ENCODE results near the gene TBX20.
"Not testable (repeated sequence)": the region's sequence is repeated elsewhere in the genome, so short reads cannot be mapped to it uniquely, and the experiment has no call there.

TBX20 gene

DNA sequence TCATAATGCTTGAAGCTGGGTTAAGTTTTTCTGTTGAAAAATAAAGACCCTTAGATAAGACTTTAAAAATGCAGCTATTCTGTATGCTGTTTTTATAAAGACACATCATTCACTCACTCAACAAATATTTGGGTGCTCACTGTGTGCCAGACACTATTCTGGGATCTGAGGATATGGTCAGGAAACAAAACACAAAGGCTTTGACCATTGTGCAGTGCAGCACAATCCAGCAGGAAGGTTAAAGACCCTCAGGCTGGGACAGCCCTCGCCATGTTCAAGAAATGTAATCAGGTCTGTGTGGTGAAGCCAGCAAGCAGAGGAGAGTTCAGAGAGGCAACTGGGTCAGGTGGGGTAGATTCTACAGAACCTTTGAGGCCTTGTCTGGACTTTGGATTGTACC lies 31.5 kb downstream of the TBX20 start:
- DNase-seq (ENCODE audit: low read depth in 3 of 3, low spot score in 1 of 3) = not testable (repeated sequence)

DNA sequence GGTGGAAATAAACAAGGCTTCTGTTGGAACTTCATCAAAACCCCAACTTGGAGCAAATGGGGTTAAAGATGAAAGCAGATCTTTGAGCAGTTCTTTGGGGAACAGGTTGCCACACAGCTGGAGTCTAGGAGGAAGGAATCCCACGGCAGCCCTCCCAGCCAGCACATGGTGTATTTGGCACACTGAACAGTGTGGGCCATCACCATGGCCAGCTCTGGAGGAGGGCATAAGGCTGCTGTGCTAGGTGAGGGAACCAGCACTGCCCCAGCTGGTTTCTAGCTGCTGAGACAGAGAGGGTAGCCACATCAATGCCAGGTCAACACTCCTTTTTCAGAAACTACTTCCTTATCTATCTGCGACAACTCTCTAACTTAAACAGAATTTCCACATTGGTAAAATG lies 33.7 kb downstream of the TBX20 start:
- DNase-seq (ENCODE audit: low read depth in 3 of 3, low spot score in 1 of 3) = not testable (repeated sequence)

DNA sequence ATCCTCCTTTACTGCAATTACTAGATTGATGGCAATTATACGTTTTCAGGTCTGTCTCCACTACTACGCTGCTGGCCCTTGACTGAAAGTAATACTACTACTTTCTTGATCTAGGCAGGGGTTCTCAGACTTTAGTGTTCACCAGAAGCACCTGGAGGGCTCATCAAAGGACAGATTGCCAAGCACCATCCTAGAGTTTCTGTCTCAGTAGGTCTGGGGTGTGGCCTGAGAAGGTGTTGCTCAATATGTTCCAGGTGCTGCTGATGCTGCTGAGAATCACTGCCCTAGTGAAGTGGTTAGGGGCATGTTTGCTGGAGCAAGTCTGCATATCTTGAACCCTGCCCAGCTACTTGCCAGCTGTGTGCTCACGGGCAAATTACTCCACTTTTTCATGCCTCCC lies 37.9 kb downstream of the TBX20 start:
- not testable (repeated sequence) for DNase-seq (ENCODE audit: low read depth in 3 of 3, low spot score in 1 of 3)

DNA sequence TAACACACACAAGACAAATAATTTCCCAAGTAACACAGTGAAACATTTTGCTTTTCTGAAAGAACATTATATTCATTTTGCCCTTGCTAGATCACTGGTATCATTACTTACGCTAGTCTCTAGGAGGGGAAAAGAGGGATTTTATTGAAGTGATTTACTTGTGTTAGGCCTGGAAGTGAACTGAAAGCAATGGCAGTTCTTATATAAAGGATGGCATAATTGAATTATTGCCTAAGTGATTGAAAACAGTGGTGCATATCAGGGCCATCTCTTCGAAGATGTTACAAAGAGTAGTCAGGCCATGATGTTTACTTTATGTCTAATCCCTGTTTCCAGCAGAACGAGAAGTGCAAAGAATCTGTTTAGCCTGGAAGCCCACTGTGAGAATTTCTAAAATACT lies 38.8 kb downstream of the TBX20 start:
- not testable (repeated sequence) for DNase-seq (ENCODE audit: low read depth in 3 of 3, low spot score in 1 of 3)

DNA sequence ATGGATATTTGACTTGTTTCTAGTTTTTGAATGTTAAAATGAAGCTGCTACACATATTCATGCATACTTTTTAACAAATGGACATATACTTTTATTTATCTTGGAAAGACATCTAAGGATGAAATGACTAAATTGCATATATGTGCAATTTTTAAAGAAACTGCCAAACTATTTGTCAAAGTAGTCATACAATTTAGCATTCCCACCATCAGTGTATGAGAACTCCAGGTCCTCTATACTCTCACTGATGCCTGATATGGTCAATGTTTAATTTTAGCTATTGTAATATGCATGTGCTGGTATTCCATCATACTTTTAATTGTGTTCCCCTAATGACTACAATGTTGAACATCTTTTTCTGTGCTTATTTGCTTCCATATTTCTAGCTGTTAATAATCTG lies 47.0 kb downstream of the TBX20 start:
- not testable (repeated sequence) for DNase-seq (ENCODE audit: low read depth in 3 of 3, low spot score in 1 of 3)

DNA sequence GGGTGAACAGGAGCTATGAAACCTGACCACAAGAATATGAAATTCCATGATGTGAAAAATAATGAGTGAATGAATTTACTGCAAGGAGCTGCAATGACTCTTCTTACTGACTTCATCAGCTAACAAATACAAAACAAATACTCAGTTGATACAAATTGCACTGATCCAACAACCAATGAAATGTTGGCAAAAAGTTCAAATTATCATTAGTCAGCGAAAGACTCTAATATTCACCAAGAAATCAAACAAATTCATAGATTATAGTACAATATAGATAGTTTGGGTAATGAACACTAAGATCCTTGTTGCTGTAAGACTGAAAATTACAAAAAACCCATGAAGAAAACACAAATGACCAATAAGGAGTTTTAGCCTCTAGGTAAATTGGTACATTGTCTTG lies 49.0 kb downstream of the TBX20 start:
- not testable (repeated sequence) for DNase-seq (ENCODE audit: low read depth in 3 of 3, low spot score in 1 of 3)

DNA sequence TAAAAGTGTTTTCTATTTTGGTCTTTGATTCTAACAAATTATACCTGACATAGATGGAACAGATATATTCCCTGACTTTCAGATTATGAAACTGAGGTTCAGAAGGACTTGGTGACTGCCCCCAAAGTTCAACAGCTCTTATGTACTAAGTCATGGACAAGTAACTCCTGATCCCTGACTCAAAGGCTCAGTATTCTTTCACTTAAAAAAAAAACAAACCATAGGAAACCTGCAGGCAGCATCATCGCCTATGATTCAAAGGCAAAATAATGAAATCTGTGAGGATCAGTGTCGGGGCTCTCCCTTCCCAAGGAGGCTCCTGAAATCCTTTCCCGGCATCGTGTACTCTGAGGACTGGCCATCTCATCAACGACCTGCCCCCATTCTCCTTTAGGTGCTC lies 49.9 kb downstream of the TBX20 start:
- not testable (repeated sequence) for DNase-seq (ENCODE audit: low read depth in 3 of 3, low spot score in 1 of 3)

DNA sequence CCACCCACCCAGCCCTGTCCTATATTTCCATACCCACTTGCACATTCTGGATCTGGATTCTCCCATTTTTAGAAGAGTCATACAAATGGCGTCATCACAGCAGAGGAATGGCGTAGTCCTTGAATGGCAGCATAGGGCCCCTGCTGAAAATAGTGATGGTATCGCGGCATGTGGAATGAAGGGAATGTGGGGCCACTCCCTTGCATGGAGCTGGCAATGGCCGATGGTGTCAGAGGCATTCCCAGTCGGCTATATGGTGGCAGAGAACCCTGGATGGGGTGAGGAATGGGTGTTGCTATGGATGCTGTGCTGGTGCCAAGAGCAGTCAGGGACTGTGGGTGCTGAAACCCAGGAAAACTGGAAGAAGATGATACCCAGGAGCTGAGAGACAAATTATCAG lies 51.5 kb downstream of the TBX20 start:
- not testable (repeated sequence) for DNase-seq (ENCODE audit: low read depth in 3 of 3, low spot score in 1 of 3)

DNA sequence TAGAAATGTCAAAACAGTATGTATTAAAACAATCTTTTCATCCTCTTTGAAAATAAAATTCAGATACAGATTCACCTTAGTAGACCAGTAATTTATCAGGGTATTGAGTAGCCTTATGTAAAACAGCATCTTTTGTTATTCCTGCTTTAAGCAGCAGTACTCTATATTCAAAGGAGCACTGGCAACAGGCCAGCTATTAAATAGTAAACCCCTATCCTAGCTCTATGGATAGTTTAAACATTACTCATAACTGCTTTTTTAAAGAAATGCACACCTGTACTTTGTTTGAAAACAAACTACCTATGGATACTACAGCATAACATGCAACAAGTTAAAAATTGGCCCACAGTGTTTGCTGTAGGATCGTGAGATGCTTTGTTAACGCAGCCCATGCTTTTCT lies 53.7 kb downstream of the TBX20 start:
- DNase-seq (ENCODE audit: low read depth in 3 of 3, low spot score in 1 of 3) = not testable (repeated sequence)

DNA sequence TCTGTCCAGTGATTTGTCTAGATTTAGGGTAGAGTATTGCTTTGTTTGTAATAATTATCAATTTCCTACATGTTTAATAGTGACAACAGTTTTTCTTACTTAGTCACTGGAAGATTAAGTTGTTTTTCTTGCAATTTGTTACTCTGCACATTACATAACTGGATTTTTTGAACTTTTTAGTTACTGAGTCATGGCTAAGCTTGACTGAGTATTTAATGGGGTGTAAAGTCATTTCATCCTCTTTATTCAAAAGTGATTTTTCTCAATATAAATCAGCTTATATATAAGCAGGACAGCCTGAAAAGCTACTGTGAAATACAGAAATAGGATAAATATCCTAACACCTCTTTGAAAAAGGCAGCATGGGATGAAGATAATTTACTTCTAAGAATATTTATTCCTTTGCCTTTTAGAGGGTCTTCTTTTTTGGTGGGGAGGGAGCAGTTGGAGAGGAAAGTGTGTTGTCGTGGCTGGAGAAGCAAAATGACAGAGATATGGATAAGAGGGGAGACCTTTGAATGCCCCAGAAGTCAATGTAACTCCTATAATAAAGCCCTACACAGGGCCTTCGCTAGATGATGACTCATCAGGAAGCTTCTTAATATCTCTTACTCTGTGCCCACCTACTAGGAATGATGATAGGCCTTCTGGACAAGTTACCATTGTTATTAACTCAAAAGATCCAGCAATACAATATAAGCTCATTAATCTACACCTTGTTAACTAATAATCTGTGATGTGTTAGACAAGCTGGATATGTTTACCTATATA lies 55.3 kb downstream of the TBX20 start:
- not testable (repeated sequence) for DNase-seq (ENCODE audit: low read depth in 3 of 3, low spot score in 1 of 3)

DNA sequence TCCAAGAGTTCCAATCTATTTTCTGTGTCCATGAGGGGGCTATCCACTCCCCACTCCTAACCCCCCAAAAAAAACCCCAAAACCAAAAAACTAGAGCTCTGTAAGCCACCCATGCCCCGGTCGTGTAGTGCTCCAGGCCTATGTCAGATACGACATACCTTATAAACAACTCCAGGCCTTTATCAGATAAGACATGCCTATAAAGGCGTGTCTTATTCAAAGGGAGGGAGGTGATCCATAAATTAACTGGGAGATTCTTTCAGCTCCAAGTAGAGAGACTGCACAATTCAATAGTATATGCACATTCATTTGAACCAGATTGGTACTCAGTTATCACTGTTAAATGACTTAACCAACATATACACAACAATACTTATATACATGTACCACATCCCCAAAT lies 62.3 kb downstream of the TBX20 start:
- not testable (repeated sequence) for DNase-seq (ENCODE audit: low read depth in 3 of 3, low spot score in 1 of 3)

DNA sequence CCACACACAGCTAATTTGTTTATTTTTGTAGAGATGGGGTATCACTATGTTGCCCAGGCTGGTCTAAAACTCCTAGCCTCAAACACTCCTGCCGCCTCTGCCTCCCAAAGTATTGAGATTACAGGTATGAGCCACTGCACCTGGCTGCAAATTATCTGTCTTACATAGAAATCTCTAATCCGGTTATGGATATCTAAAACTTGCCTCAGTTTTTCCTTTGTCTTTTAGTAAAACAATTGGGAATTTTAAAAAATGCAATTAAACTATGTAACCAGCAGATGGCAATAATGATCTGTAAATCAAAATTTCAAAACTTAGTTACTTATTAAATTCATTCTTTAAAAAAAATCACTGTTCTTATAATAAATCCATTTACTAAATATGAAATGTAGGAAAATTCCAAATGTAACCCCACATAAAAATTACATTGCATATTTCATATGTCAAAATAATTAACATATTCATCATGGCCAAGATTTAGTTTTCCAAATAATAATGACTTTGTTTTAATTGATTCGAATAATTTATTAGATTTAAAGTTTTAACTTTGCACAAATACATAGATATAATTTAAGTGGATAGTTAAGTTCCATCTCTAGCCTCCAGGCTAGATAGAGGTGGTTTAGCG lies 63.6 kb downstream of the TBX20 start:
- not testable (repeated sequence) for DNase-seq (ENCODE audit: low read depth in 3 of 3, low spot score in 1 of 3)

DNA sequence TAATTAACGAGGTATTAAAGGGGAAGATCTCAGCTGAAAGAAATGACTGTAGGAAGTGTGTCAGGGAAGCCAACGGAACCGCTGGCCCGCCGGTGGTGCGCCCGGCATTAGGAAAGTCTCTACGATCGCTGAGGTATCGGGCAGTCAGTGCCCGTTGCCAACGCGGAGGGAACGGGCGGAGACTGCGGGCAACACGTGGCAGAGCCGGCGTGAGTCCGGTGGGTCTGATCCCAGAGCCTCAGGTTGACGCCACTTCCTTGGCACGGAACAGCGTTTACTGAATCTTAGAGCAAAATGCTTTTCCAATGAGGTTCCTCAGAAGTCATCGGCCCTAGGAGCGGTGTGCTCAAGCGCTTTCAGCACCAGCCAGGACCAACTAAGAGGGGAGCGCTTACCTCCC lies 67.1 kb downstream of the TBX20 start:
- DNase-seq (ENCODE audit: low read depth in 3 of 3, low spot score in 1 of 3) = not testable (repeated sequence)

DNA sequence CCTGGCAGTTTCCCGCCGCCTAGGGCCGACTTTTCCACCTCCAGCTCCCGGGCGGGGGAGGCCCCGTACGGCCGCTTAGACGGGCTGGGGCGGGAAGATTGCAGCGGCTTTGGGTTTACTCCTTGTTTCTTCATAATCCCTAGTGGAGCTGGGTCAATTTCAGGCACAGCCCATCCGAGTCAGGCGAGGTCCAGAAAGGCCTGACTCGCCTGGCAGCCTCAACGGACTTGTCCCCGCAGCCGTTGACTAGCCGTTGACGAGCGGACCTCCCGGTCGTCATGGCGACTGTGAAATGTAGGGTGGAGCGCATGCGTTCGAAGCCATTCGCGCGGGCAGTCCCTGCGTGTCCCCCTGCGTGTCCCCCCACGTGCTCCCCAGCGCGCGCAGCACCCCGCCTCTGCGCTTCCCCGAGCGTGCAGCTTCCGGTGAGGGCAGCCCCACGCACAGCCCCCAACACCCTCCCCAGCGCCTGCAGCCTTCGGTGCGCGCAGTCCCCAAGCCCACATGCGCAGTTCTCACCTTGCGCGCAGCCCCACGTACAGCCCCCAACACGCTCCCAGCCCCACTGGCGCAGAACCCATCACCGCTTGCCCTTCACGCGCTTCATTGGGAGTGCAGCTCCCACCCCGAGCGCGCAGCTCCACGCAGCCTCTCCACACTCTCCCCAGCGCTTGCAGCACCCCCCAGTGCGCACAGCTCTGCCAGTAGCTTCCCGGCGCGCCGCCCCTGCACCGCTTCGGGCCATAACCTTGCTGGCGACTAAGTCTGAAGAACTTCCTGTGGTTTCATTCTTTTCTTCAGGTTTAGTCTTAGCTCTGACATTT lies 67.8 kb downstream of the TBX20 start:
- no peak for DNase-seq (ENCODE audit: low read depth in 3 of 3, low spot score in 1 of 3)

DNA sequence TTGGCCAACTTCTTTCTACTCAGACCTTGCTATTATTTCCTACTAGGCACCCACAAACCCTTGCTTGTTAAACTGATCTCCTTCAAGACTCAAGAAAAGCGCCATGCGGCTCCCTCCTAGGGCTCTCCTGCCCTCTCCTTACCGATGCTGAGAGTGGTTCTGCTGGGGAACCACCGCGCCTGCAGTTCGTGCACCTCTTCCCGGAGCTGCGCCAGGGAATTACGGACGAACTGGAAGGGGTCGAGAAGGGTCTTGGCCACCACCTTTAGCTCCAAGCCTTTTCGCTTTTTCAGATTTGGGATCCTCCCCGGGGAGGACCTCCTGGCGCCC lies 68.4 kb downstream of the TBX20 start:
- DNase-seq (ENCODE audit: low read depth in 3 of 3, low spot score in 1 of 3) = not testable (repeated sequence)

DNA sequence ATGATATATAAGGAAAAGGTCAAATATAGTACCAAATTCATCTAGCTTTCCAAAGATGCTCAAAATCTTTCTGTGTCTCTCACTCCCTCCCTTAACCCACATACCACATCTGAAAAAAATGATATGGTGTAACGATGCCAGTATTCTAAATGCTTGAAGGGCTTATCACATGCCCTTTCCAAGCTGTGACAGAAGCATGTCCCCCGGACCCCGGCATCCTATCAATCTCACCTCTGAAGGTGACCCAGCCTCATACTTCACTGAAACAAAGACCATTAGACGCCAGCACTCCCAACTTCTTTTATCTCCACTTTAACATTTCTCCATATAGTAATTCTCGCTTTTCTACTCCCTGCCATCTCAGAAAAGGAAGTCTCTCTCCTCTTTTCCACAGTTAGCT lies 68.9 kb downstream of the TBX20 start:
- DNase-seq (ENCODE audit: low read depth in 3 of 3, low spot score in 1 of 3) = not testable (repeated sequence)

DNA sequence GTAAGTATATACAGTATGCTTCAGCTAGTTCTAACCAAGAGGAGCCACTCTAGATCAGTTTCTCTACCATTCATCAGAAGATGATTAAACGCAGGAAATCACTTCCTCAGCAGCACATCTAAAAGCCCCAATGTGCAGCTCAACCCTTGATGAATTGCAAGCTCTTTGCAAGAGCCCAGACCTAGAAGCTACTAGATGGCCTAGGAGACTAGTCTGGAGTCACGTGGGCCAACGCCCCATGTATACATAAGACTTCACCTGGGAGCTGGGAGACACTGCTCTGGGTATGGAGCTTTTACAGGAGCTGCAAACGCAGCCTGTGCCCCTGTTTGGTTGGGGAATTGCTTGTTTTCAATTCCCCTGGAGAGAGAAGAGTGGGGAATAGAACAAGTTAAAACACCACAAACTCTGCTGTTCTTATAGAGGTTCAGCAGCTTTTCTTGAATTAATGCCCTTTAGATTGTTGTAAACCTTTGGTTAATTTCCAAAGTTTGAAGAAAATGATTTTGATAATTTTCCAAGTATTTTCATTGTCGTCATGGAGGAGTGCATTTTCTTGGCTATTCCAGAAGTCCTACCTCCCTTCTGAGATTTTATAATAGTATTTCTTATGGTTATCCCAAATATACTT lies 69.9 kb downstream of the TBX20 start:
- DNase-seq (ENCODE audit: low read depth in 3 of 3, low spot score in 1 of 3) = not testable (repeated sequence)

DNA sequence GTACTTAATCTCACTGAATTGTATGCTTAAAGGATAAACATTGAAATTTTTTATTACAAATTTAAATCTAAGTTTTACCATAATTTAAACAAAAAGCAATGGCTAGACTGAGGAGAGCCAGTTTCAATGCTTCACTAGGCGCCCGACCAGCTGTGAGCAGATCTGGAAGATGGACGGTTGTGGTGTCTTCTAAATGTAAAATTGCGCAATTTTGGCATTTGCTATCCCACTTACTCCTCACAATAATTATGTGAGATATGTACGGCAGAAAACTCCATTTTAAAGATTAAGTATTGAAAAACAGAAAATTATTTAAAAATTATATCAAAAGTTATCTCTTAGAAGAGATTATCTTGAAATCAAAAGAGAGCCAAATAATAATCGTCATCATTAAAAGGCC lies 73.2 kb downstream of the TBX20 start:
- DNase-seq (ENCODE audit: low read depth in 3 of 3, low spot score in 1 of 3) = not testable (repeated sequence)

DNA sequence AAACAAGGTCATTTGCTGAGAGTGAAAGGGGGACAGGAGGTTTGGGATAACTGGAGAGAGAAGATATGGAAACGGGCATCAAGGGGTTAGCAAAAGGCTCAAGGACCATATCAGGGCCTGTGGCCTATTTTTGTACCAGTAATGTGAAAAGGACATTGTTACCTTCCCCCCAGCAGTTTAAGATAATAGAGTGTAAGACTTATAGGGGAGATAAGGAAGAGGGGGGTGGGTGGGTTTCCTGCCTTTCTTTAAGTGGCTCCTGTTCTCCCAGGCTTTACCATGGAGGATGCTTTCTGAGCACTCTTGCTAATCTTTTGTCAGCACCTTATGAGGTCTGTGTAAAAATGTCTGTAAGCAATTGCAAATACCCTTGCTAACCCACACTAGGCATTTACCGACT lies 80.7 kb downstream of the TBX20 start:
- DNase-seq (ENCODE audit: low read depth in 3 of 3, low spot score in 1 of 3) = not testable (repeated sequence)

DNA sequence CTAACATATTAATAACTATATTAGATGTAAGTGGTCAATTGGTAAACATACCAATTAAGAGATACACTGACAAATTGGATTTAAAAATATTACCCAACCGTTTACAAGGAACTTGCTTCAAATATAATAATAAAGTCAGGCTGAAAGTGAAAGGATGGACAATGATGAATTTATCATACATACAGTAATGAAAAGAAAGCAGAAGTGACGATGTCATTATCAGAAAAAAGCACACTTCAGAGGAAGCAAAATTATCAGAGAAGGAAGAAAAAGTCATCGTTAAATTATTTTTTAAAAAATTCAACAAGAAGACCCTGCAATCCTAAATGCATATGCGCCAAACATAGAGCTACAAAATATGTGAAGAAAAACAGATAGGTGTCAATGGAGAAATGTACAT lies 81.8 kb downstream of the TBX20 start:
- DNase-seq (ENCODE audit: low read depth in 3 of 3, low spot score in 1 of 3) = not testable (repeated sequence)

DNA sequence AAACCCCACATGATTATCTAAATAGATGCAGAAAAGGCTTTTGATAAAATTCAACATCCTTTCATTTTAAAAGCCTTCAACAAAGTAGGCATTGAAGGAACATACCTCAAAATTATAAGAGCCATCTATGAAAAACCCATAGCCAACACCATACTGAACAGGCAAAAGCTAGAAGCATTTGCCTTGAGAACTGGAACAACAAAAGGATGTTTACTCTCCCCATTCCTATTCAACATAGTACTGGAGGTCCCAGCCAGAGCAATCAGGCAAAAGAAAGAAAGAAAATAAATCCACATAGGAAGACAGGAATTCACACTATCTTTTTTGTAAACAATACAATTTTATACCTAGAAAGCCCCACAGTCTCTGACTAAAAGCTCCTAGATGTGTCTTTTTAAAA lies 86.2 kb downstream of the TBX20 start:
- DNase-seq (ENCODE audit: low read depth in 3 of 3, low spot score in 1 of 3) = not testable (repeated sequence)
